ENCODE results near the gene CCND1.

CCND1 gene

DNA sequence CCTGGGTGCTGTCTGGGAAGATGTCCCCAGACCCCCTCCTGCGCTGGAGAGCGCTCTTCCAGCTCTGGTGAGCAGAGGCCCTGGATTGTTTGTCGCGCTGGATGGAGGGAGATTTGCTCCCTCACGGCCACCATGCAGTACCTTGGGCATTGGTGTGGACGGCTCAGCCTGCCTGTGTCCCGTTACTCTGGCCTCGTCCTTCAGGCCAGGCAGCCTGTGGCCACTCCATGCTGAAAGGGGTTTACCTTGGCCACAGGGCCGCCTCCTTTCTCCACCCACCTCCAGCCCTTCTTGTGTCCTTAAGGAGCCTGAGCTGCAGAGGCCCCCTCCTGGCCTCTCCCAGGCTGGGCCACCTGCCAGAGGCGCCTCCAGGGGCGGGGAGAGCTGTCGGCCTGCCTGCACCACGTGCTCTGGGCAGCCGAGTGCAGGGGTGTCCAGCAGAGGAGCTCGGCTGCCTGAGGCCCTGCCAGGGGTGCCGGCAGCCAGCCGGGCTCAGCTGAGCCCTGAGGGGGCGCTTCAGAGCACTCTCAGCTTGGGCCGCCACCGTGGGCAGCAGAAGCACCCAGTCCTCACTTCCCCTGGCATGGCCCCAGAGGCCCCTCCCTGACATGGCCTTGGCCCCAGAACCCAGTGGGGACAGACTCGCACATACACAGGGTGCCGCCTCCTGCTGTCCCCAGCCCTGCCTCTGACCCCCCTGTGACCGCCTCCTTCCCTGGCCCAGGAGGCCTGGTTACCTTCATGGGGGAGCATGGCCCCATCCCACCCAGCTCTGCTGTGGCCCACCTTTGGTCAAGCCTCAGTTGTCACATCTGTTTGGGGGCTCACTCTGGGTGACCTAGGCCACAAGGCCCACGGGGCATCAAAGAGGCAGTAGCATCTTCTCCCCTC is 3.4 kb downstream of the CCND1 start:
- TF ChIP-seq, protein P1, sequence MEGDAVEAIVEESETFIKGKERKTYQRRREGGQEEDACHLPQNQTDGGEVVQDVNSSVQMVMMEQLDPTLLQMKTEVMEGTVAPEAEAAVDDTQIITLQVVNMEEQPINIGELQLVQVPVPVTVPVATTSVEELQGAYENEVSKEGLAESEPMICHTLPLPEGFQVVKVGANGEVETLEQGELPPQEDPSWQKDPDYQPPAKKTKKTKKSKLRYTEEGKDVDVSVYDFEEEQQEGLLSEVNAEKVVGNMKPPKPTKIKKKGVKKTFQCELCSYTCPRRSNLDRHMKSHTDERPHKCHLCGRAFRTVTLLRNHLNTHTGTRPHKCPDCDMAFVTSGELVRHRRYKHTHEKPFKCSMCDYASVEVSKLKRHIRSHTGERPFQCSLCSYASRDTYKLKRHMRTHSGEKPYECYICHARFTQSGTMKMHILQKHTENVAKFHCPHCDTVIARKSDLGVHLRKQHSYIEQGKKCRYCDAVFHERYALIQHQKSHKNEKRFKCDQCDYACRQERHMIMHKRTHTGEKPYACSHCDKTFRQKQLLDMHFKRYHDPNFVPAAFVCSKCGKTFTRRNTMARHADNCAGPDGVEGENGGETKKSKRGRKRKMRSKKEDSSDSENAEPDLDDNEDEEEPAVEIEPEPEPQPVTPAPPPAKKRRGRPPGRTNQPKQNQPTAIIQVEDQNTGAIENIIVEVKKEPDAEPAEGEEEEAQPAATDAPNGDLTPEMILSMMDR (IDR thresholded peaks at IDR 0.05; ENCODE audit: borderline replicate concordance, control extremely low read depth, extremely low read depth, insufficient read depth, missing control alignments) = no peak
- in situ Hi-C loops (cut with MboI; ENCODE audit: low sequenced_read_pairs, unreplicated experiment) = loop anchor here (10.0 to 25.0 kb wide), 2 partner anchors 357 to 540 kb away; partner anchors contain the start of gene MYEOV
- DNase-seq (ENCODE audit: low spot score) = no peak

DNA sequence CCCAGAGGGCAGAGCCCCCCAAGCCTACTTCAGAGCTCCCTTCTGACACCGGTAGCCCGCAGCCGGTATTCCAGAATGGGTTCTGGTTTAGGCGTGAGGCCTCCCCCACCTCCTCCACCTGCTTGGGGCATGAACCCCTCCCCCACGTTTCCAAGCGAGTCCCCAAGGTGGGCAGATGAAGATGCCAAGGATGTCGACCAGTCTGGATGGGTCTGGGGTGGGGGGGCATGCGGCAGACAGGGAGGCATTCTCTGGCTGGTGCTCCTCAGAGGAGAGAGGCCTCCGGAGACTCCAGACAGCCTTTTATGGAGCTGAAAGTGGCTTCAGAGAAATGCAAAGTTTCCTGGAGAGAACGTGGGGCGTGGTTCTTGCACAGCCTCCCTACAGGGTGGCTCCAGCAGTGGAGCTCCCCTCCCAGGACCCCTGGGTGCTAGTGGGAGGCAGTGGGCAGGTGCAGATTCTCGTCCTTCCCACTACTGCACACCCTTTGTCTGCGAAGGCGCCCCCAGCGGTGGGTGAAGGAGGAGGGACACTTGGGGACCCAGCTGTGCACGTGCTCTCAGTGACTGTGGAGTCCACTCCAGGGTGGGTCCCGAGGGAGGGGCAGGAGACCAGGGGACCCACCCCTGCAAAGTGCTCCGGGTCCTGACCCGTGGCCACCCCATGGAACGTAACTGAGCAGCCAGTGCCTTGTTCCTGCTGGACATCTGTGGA is 4.2 kb downstream of the CCND1 start:
- TF ChIP-seq, protein P1 (IDR thresholded peaks at IDR 0.05; ENCODE audit: borderline replicate concordance, control extremely low read depth, extremely low read depth, insufficient read depth, missing control alignments) = no peak
- in situ Hi-C loops (cut with MboI; ENCODE audit: low sequenced_read_pairs, unreplicated experiment) = loop anchor here (10.0 to 25.0 kb wide), 2 partner anchors 358 to 540 kb away; partner anchors contain the start of gene MYEOV
- DNase-seq (ENCODE audit: low spot score) = no peak

DNA sequence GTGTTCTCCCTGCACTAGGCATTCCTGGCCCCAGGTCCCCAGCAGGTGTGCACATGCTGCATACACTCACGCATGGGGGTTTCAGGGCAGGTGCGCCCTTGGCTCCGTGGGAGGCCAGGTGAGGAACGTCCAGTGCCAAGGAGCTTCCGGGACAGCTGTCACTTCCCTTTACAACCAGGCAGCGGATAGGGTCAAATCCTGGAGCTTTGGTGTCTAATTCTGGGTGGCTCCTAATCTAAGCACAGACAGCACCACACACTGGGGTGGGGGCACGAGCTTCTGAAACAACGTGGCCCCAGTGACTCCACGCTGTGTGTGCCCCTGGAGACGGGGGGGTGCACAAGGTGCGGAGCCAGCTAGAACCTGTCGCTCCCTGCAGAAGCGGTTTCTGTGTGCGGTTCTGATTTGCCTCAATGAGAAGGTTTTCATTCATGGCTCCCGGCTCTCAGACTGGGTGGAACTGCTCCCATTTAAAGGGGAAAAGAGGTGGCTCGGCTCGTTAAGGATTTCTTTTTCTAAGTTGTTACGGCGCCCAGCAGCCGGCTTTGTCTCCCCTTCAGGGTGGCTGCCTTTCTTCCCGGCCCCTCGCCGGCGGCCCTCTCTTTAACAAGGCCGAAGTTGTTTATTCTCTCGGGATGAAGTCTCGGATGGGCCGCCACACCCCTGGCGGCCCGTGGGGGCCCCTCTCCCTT is 5.0 kb downstream of the CCND1 start:
- in situ Hi-C loops (cut with MboI; ENCODE audit: low sequenced_read_pairs, unreplicated experiment) = loop anchor here (10.0 to 25.0 kb wide), 2 partner anchors 359 to 541 kb away; partner anchors contain the start of gene MYEOV
- TF ChIP-seq, protein P1 (IDR thresholded peaks at IDR 0.05; ENCODE audit: borderline replicate concordance, control extremely low read depth, extremely low read depth, insufficient read depth, missing control alignments) = no peak
- no peak for DNase-seq (ENCODE audit: low spot score)

DNA sequence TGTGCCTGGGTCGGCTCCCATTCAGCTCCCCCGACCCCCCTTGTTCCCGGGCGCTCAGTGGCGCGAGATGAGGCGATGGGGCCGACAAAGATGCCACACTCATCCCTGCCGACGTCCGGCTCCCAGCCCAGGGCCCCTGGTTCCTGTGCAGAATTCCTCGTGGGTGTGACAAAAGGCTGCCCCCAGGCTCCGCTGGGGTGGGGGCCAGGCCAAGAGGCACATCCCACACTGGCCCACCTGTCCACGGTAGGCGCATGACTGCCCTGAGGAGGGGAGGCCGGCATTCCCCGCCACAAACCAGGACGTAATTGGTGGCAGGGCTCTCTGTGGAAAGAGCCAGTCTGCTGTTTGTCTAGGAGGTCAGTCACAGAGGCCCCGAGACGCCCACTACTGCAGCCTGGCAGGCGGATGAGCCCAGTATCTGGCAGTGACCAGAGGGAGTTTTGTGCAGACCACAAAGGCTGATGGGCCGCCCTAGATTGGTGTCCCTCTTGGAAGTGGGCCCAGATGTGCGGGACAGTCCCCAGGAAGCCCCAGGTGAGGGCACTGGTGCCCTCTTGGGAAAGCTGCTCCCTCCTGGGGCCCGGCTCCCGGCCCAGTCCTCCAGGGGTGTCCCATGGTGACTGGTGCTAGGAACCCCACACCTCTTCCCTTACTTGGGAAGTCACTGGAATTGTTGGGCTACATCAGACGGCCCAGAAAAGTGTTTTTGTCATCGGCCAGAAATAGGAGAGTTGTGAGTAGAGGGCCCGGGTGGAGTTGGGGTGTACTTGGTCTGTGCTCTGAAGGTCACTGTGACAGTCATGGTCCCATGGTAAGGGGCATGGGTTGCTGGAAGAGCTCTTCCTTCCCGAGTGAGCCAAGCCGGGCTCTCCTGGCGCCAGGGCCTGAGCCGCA is 5.8 kb downstream of the CCND1 start:
- TF ChIP-seq, protein P1 (IDR thresholded peaks at IDR 0.05; ENCODE audit: borderline replicate concordance, control extremely low read depth, extremely low read depth, insufficient read depth, missing control alignments) = no peak
- in situ Hi-C loops (cut with MboI; ENCODE audit: low sequenced_read_pairs, unreplicated experiment) = loop anchor here (10.0 to 25.0 kb wide), 2 partner anchors 359 to 542 kb away; partner anchors contain the start of gene MYEOV
- DNase-seq (ENCODE audit: low spot score) = no peak

DNA sequence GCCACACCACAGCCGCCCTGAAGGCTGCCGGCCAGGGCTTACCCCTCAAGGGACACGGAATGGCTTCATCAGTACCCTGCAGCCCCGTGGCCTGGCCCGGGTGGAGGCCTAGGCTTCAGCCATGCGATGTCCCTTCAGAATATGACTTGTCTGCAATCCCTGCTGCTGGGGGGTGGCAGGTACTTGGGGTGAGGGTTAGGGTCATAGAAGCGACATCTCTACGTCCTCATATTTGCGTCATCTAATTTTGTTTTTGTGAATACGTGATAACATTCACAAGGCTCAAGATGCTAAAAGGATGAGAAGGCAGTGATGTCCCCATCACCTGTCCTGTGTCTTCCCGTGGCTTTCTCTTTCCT is 6.4 kb downstream of the CCND1 start:
- TF ChIP-seq, protein P1 (IDR thresholded peaks at IDR 0.05; ENCODE audit: borderline replicate concordance, control extremely low read depth, extremely low read depth, insufficient read depth, missing control alignments) = no peak
- no peak for DNase-seq (ENCODE audit: low spot score)
- in situ Hi-C loops (cut with MboI; ENCODE audit: low sequenced_read_pairs, unreplicated experiment) = loop anchor here (10.0 to 25.0 kb wide), 2 partner anchors 360 to 543 kb away; partner anchors contain the start of gene MYEOV
